ENCODE measurements around the gene NECTIN1. TPM values are rescaled to one million over a fixed set of nuclear protein-coding genes. Genes with fewer than 3 reads are reported as not detected.

Gene NECTIN1
- total and polyA plus RNA-seq, 2 of the 13 experiments (the other 11 are each of a cell fraction or from before 2014, with no cell fraction given), result 3.9 to 7.3 TPM

GRCh38 chr11:119728211-119728626 lies 781 bp downstream of the NECTIN1 start (continued):
- TF ChIP-seq BCL3 (CRISPR knock-in tag; IDR thresholded peaks at IDR 0.05) (0 out of 2 replicates have a peak, but pooled peaks have one; percentile 43), FIP1L1 (IDR thresholded peaks at IDR 0.05; ENCODE audit: borderline replicate concordance, insufficient read depth, low read depth, low read length) (no peak), DR1 (CRISPR knock-in tag; IDR thresholded peaks at IDR 0.05) (no peak), ZKSCAN8 (CRISPR knock-in tag; IDR thresholded peaks at IDR 0.05; ENCODE audit: borderline replicate concordance) (no peak), TFE3 (CRISPR knock-in tag; IDR thresholded peaks at IDR 0.05) (no peak), ZNF800 (CRISPR knock-in tag; IDR thresholded peaks at IDR 0.05) (no peak), ZSCAN25 (CRISPR knock-in tag; IDR thresholded peaks at IDR 0.05) (0 out of 2 replicates have a peak, but pooled peaks have one; percentile 8)

Data from HepG2 (cell line).